ENCODE data around the gene CBX5.

- TF ChIP-seq, protein P1, sequence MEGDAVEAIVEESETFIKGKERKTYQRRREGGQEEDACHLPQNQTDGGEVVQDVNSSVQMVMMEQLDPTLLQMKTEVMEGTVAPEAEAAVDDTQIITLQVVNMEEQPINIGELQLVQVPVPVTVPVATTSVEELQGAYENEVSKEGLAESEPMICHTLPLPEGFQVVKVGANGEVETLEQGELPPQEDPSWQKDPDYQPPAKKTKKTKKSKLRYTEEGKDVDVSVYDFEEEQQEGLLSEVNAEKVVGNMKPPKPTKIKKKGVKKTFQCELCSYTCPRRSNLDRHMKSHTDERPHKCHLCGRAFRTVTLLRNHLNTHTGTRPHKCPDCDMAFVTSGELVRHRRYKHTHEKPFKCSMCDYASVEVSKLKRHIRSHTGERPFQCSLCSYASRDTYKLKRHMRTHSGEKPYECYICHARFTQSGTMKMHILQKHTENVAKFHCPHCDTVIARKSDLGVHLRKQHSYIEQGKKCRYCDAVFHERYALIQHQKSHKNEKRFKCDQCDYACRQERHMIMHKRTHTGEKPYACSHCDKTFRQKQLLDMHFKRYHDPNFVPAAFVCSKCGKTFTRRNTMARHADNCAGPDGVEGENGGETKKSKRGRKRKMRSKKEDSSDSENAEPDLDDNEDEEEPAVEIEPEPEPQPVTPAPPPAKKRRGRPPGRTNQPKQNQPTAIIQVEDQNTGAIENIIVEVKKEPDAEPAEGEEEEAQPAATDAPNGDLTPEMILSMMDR (IDR thresholded peaks at IDR 0.05 in 2 of 3, conservative IDR thresholded peaks at IDR 0.05 in 1 of 3; ENCODE audit: control insufficient read depth in 2 of 3, extremely low read depth in 1 of 3, insufficient read depth in 1 of 3, low read depth in 3 of 3, low read length in 3 of 3): no peak
- TF ChIP-seq EGR1 (IDR thresholded peaks at IDR 0.05; ENCODE audit: borderline replicate concordance in 1 of 2, low read depth in 2 of 2, low read length in 2 of 2) (no peak), CBX5 (IDR thresholded peaks at IDR 0.05; ENCODE audit: low read depth) (no peak), BHLHE40 (IDR thresholded peaks at IDR 0.05; ENCODE audit: borderline replicate concordance in 1 of 2, low read depth in 2 of 2, low read length in 1 of 2) (no peak), SUZ12 (IDR thresholded peaks at IDR 0.05; ENCODE audit: unreplicated experiment) (no peak), SIN3A (IDR thresholded peaks at IDR 0.05; ENCODE audit: low read depth, low read length) (no peak), JUNB (IDR thresholded peaks at IDR 0.05) (no peak), MXI1 (IDR thresholded peaks at IDR 0.05; ENCODE audit: low read depth, low read length) (no peak), SUPT20H (IDR thresholded peaks at IDR 0.05; ENCODE audit: borderline replicate concordance, control insufficient read depth, low read depth, low read length) (no peak)
- TF ChIP-seq, protein P2, sequence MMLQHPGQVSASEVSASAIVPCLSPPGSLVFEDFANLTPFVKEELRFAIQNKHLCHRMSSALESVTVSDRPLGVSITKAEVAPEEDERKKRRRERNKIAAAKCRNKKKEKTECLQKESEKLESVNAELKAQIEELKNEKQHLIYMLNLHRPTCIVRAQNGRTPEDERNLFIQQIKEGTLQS (IDR thresholded peaks at IDR 0.05; ENCODE audit: borderline replicate concordance, extremely low read depth, low read depth, low read length): no peak
- TF ChIP-seq, protein P3, sequence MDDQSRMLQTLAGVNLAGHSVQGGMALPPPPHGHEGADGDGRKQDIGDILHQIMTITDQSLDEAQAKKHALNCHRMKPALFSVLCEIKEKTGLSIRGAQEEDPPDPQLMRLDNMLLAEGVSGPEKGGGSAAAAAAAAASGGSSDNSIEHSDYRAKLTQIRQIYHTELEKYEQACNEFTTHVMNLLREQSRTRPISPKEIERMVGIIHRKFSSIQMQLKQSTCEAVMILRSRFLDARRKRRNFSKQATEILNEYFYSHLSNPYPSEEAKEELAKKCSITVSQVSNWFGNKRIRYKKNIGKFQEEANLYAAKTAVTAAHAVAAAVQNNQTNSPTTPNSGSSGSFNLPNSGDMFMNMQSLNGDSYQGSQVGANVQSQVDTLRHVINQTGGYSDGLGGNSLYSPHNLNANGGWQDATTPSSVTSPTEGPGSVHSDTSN (IDR thresholded peaks at IDR 0.05; ENCODE audit: insufficient replicate concordance, low read depth, low read length): no peak
Measured at GRCh38 chr12:54294953-54295566, 15.1 kb upstream of the CBX5 start.

Measured in GM12878 (cell line).